NCI-H2107 treated with DMSO at 0.1 percent for 48 hours (cell line): ENCODE results near the gene CRABP2.

Experiments used
- DNase-seq: peaks from one replicate; lab custom pipeline; 2025; ENCODE audit not compliant: unreplicated experiment; lab: John Stamatoyannopoulos, UW

CRABP2 gene

GRCh38 chr1:156656806-156657740 lies 48.3 kb downstream of the CRABP2 start:
- DNase-seq, result peak; percentile 38

DNA sequence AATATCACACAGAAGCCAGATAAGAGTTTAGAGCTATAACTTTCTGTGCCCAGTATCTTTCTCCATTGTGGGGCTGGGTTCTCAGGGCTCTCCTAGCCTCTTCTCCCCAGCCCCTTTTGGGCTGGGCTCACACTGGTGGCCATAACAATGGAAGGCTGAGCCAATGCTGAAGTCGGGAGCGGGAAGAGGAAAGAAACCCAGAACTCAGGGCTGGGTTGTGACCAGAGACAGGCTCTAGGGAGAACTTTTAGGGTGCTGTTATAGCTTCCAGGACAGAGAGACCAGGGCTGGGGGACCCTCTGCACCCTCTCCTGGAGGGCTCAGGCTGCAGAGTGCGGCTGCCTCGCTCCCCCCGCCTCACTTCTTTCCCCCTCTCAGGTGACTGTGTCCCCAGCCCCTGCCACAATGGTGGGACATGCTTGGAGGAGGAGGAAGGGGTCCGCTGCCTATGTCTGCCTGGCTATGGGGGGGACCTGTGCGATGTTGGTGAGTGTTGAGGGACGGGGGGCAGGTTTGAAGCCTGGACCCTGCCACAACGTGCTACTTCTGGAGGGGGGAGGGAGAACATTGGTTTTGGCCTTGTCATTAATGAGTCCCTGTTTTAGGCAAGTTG lies 49.4 kb downstream of the CRABP2 start:
- DNase-seq, result no peak

DNA sequence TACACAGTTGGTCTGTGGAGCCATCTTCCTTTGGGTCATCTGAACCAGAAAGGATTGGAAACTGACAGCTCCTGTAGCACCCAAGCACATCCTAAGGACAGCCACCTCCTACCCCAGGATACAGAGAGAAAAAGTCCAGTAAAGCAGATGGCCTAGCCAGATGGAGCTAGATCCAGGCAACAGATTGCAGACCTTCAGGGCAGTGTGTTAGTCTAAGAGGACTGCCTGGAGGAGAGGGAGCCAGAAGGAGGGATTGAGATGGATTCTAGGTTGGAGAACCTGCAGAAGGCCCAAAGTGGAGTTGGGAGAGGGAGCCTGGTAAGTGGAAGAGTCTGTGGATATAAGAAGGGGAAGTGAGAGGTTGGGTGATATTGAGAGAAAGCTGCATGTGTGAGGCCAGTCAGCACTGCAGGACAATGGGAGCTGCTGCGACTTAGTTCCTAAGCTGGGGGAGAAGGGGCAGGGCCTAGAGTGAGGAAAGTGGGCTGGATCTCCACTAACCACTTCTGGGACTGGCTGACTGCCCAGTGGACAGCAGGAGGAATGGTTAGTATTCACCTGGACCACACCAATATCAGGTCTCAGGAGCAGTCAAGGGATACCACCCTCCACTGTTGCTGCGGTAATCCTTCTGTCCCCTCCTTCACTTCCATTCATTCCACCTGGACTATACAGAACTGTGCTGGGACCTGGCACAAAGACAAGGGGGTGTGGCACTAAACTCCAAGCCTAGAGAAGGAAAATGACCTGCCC lies 50.1 kb downstream of the CRABP2 start:
- DNase-seq, result no peak

GRCh38 chr1:156654700-156655099 lies 50.7 kb downstream of the CRABP2 start:
- DNase-seq, result no peak

- DNase-seq, result no peak
These were observed 52.4 kb downstream of the CRABP2 start for GRCh38 chr1:156652992-156653355.

- DNase-seq, result no peak
These were observed 53.0 kb downstream of the CRABP2 start for GRCh38 chr1:156652131-156652991.
